LNCaP clone FGC (cell line): ENCODE results near the gene UBR3.
"Not testable (repeated sequence)": the region's sequence is repeated elsewhere in the genome, so short reads cannot be mapped to it uniquely, and the experiment has no call there.

Experiments
- DNase-seq: peaks from one replicate; pipeline ENCODE4 v3.0.0-alpha.2; 2011; ENCODE audit warnings: low read depth
- H3K4me3 ChIP-seq: 2 replicates; pipeline ENCODE4 v1.5.1; 2011; ENCODE audit warnings: mild to moderate bottlenecking, low read depth, low read length, control low read depth
- CTCF ChIP-seq: IDR thresholded peaks from 2 replicates; pipeline ENCODE4 v1.5.1; 2012; ENCODE audit warnings: mild to moderate bottlenecking; ENCODE audit not compliant: control insufficient read depth, insufficient read depth; ENCODE audit errors: extremely low read depth

Gene UBR3

GRCh38 chr2:169928463-169928864 lies 101.2 kb downstream of the UBR3 start:
- peak; percentile 55 for TF ChIP-seq CTCF

GRCh38 chr2:169933124-169933711 lies 106.0 kb downstream of the UBR3 start:
- H3K4me3 ChIP-seq, result no peak overlapping the region
- DNase-seq, result peak; percentile 31
- TF ChIP-seq CTCF, result peak; percentile 80

More at GRCh38 chr2:169928463-169928864, 101.2 kb downstream of the UBR3 start:
- DNase-seq, result peak; percentile 31
- no peak overlapping the region for H3K4me3 ChIP-seq

- not testable (repeated sequence) for DNase-seq, H3K4me3 ChIP-seq
Observed at GRCh38 chr2:169936652-169937051, 109.4 kb downstream of the UBR3 start.

DNA sequence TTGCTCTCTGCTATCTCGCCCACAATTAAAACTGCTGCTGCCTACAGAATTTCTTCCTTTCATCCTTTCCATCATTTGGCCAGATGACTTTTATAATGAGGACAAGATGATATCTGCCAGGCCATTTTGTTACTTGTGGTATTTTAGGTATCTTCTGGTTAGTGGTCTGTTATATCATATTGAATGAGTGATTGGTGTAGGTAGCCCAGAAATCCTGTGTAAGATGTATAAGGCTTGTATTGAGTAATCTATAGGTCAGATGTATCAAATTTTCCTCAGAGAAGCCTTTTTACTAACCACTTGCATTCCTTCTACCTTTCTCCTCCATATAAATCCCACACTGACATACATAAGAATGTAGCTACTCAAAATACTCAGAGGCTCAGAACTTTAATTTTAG lies 118.3 kb downstream of the UBR3 start:
- no peak overlapping the region for H3K4me3 ChIP-seq
- no peak for TF ChIP-seq CTCF
- no peak for DNase-seq

GRCh38 chr2:169946092-169946491 lies 118.8 kb downstream of the UBR3 start:
- TF ChIP-seq CTCF, result no peak
- no peak for DNase-seq
- no peak overlapping the region for H3K4me3 ChIP-seq

DNA sequence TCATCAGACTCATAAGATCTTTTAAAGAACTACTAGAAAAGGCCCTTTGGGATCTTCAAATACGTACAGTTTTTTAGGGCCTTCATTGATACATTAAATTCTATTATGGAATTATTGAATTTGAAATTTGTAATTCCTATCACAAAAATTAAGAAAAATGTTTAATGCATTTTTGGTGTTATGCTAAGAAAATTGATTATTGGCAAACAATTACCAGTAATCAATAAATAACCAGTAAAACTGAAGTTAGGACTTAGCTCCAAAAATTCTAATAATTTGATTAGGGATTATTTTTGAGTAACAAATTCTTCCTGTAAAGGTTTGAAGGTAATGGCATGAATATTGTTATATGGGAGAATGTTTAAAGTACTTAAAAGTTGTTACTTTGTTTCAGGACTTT lies 119.3 kb downstream of the UBR3 start:
- no peak for DNase-seq
- H3K4me3 ChIP-seq, result no peak overlapping the region
- no peak for TF ChIP-seq CTCF

DNA sequence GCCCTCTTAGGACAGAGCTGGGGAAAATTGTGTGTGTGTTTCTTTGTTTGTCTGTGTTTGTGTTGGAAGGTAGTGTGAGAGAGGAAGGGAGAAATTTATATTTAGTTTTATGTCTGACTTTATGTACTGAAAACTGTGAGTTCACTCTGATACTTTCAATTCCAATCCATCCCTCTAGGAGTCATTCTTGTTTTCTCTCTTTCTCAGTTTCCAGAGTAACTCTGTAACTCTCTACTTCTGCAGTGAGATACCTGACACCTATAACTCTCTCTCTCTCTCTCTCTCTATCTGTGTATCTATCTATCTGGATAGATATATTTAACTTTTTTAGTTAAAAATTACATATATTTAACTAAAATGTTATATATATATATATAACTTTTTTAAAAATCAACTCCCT lies 128.7 kb downstream of the UBR3 start:
- TF ChIP-seq CTCF, result no peak
- no peak overlapping the region for H3K4me3 ChIP-seq
- no peak for DNase-seq

DNA sequence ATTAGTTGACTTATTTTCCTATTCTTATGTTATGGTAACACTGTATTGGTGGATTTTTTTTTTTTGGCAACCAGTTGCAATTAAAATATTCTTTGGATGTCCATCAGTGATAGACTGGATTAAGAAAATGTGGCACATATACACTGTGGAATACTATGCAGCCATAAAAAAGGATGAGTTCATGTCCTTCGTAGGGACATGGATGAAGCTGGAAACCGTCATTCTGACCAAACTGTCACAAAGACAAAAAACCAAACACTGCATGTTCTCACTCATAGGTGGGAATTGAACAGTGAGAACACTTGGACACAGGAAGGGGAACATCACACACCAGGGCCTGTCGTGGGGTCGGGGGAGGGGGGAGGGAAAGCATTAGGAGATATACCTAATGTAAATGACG lies 130.0 kb downstream of the UBR3 start:
- DNase-seq, H3K4me3 ChIP-seq: not testable (repeated sequence)
